PC-3 (cell line): ENCODE data around the gene KATNAL1.

Experiments
- CTCF ChIP-seq: fragments of 300-600 bp; sonication (generic); conservative IDR thresholded peaks from 2 replicates; pipeline ENCODE4 v1.5.1; 2017; ENCODE audit warnings: antibody characterized with exemption, low read depth, mild to moderate bottlenecking, low read length
- EZH2 ChIP-seq: fragments of 300-600 bp; sonication (generic); IDR thresholded peaks from one replicate; pipeline ENCODE4 v1.6.1; 2017; ENCODE audit warnings: antibody characterized with exemption, mild to moderate bottlenecking, low read length; ENCODE audit not compliant: unreplicated experiment
- EZH2phosphoT487 ChIP-seq: fragments of 300-600 bp; sonication (generic); IDR thresholded peaks from 2 replicates; pipeline ENCODE4 v1.6.1; 2018; ENCODE audit warnings: mild to moderate bottlenecking, antibody characterized with exemption, low read length, borderline replicate concordance

GRCh38 chr13:30289533-30289932, 17.8 kb downstream of the KATNAL1 start:
- no peak for TF ChIP-seq EZH2phosphoT487
- no peak for TF ChIP-seq EZH2
- TF ChIP-seq CTCF: no peak
